ENCODE measurements around the gene EPHA3.

EPHA3 gene

GRCh38 chr3:89179355-89180001 lies 72.1 kb downstream of the EPHA3 start:
- in situ Hi-C loops (cut with MboI; ENCODE audit: low sequenced_read_pairs, unreplicated experiment), result no loop called here
- no peak for TF ChIP-seq CTCF (IDR thresholded peaks at IDR 0.05; ENCODE audit: borderline replicate concordance, control extremely low read depth, extremely low read depth, insufficient read depth, missing control alignments)
- no peak for DNase-seq (ENCODE audit: low spot score)

DNA sequence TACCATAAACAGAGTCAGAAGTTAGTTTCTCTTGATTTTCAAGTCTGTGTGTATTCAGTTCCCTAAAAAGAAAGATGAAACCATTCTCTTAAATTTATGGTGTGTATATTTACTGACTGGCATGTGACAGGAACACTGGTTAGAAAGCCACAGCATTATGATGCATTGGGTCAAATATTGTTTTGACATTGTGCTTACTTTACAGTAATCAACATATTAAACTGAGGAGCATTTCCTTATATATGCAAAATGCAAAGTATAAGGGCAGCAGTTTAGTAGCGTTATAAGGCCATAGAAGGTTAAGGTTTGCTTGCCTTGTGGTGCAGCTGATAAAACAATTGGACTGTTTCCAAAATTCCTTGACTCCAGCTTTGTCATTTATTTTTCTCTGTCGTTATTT lies 72.9 kb downstream of the EPHA3 start:
- no peak for DNase-seq (ENCODE audit: low spot score)
- in situ Hi-C loops (cut with MboI; ENCODE audit: low sequenced_read_pairs, unreplicated experiment), result no loop called here
- no peak for TF ChIP-seq CTCF (IDR thresholded peaks at IDR 0.05; ENCODE audit: borderline replicate concordance, control extremely low read depth, extremely low read depth, insufficient read depth, missing control alignments)

DNA sequence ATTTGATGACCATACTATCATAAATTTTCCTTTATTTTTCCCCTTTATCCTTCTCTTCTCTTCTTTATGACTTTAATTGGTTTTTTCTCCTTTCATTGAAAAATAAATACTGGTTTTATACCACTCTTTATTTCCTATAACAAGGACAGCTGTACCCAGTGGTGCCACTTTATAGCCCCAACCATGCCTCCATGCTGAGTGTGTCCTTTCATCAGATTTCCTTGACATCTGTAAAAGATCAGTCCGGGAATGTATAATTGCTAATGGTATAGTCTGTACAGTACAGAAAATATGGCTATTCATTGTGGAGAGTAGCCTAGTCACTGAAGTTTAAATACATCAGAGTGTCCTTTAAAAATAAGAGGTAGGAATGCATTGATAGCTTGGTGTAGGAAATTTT lies 74.6 kb downstream of the EPHA3 start:
- in situ Hi-C loops (cut with MboI; ENCODE audit: low sequenced_read_pairs, unreplicated experiment), result no loop called here
- no peak for TF ChIP-seq CTCF (IDR thresholded peaks at IDR 0.05; ENCODE audit: borderline replicate concordance, control extremely low read depth, extremely low read depth, insufficient read depth, missing control alignments)
- DNase-seq (ENCODE audit: low spot score), result no peak

GRCh38 chr3:89184151-89184995 lies 77.0 kb downstream of the EPHA3 start:
- no peak for DNase-seq (ENCODE audit: low spot score)
- in situ Hi-C loops (cut with MboI; ENCODE audit: low sequenced_read_pairs, unreplicated experiment), result no loop called here
- TF ChIP-seq CTCF (IDR thresholded peaks at IDR 0.05; ENCODE audit: borderline replicate concordance, control extremely low read depth, extremely low read depth, insufficient read depth, missing control alignments), result no peak

DNA sequence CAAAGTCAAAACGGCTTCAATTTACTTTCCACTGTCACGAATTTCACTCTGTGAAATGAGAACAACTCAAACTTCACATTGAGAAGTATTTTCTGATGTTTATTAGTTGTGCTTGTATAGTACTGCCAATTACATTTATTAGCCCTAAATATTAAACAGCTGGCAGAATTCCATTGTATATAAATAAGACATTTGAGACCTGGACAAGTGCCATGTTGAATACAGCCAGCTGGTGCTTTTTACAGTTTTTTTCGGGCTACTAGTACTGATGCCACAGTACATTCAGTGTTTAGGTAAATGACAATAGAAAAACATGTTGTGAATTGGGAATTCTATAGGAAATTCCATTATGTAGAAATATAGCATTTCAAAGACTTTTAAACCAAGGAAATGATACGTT lies 79.0 kb downstream of the EPHA3 start:
- in situ Hi-C loops (cut with MboI; ENCODE audit: low sequenced_read_pairs, unreplicated experiment), result no loop called here
- no peak for TF ChIP-seq CTCF (IDR thresholded peaks at IDR 0.05; ENCODE audit: borderline replicate concordance, control extremely low read depth, extremely low read depth, insufficient read depth, missing control alignments)
- DNase-seq (ENCODE audit: low spot score), result no peak

- no peak for TF ChIP-seq CTCF (IDR thresholded peaks at IDR 0.05; ENCODE audit: borderline replicate concordance, control extremely low read depth, extremely low read depth, insufficient read depth, missing control alignments)
- no peak for DNase-seq (ENCODE audit: low spot score)
- in situ Hi-C loops (cut with MboI; ENCODE audit: low sequenced_read_pairs, unreplicated experiment), result no loop called here
Observed at GRCh38 chr3:89198591-89198990, 91.2 kb downstream of the EPHA3 start.
